HepG2 (cell line): ENCODE data around the gene LRRC42. TPM values are rescaled to one million over a fixed set of nuclear protein-coding genes. Genes with fewer than 3 reads are reported as not detected.

Source experiments
- CCAR2 ChIP-seq: fragments of 200-400 bp; formaldehyde crosslinking; optimal IDR thresholded peaks from 2 replicates; pipeline ENCODE3; 2018; ENCODE audit warnings: low read depth, mild to moderate bottlenecking, low read length, moderate library complexity
- GATAD2A ChIP-seq: IDR thresholded peaks from 2 replicates; pipeline ENCODE4 v1.6.1; 2016
- HNRNPUL1 ChIP-seq: fragments of 200-400 bp; formaldehyde crosslinking; IDR thresholded peaks from 2 replicates; pipeline ENCODE4 v1.6.1; 2017; ENCODE audit warnings: low read depth, mild to moderate bottlenecking, low read length, moderate library complexity
- ISX ChIP-seq: sonication (generic); formaldehyde crosslinking; conservative IDR thresholded peaks from 2 replicates; pipeline ENCODE4 v1.5.0; 2020; ENCODE audit warnings: missing genetic modification reagents
- JUNB ChIP-seq: sonication (generic); formaldehyde crosslinking; IDR thresholded peaks from 2 replicates; pipeline ENCODE4 v1.8.0; 2022; ENCODE audit warnings: missing genetic modification reagents, mild to moderate bottlenecking, borderline replicate concordance
- NCOA2 ChIP-seq: sonication (generic); formaldehyde crosslinking; IDR thresholded peaks from 2 replicates; pipeline ENCODE4 v1.8.0; 2022; ENCODE audit warnings: inconsistent platforms
- NFKB2 ChIP-seq: sonication (generic); formaldehyde crosslinking; IDR thresholded peaks from 2 replicates; pipeline ENCODE4 v1.4.0; 2020; ENCODE audit warnings: missing genetic modification reagents, borderline replicate concordance
- NPAS2 ChIP-seq: sonication (generic); formaldehyde crosslinking; IDR thresholded peaks from 2 replicates; pipeline ENCODE4 v1.8.0; 2022; ENCODE audit warnings: mild to moderate bottlenecking, missing genetic modification reagents, borderline replicate concordance
- SMC3 ChIP-seq: IDR thresholded peaks from 2 replicates; pipeline ENCODE4 v1.6.1; 2011; ENCODE audit warnings: low read length, improper control_type of control experiment
- SPEN ChIP-seq: sonication (generic); formaldehyde crosslinking; IDR thresholded peaks from 2 replicates; pipeline ENCODE4 v1.5.1; 2020; ENCODE audit warnings: low read depth, mild to moderate bottlenecking, missing genetic modification reagents
- TBL1XR1 ChIP-seq: fragments of 150-350 bp; IDR thresholded peaks from 2 replicates; pipeline ENCODE4 v1.6.1; 2014; ENCODE audit warnings: borderline replicate concordance, low read length; ENCODE audit not compliant: partially characterized antibody
- U2AF1 ChIP-seq: fragments of 200-400 bp; formaldehyde crosslinking; optimal IDR thresholded peaks from 2 replicates; pipeline ENCODE3; 2017; ENCODE audit warnings: mild to moderate bottlenecking, low read depth, low read length
- XBP1 ChIP-seq: sonication (generic); formaldehyde crosslinking; IDR thresholded peaks from 2 replicates; pipeline ENCODE4 v1.5.0; 2020; ENCODE audit warnings: missing genetic modification reagents
- ZFY ChIP-seq: sonication (generic); formaldehyde crosslinking; IDR thresholded peaks from 2 replicates; pipeline ENCODE4 v1.4.0; 2020; ENCODE audit warnings: missing genetic modification reagents
- ZKSCAN1 ChIP-seq: fragments of 150-350 bp; IDR thresholded peaks from 2 replicates; pipeline ENCODE4 v1.6.1; 2014; ENCODE audit warnings: low read length
- ZNF124 ChIP-seq: sonication (generic); formaldehyde crosslinking; IDR thresholded peaks from 2 replicates; pipeline ENCODE4 v1.4.0; 2020; ENCODE audit warnings: missing genetic modification reagents
- ZNF207 ChIP-seq: fragments of 450-650 bp; IDR thresholded peaks from 2 replicates; pipeline ENCODE4 v1.6.1; 2016; ENCODE audit warnings: antibody characterized with exemption, borderline replicate concordance
- ZNF292 ChIP-seq: sonication (generic); formaldehyde crosslinking; IDR thresholded peaks from 2 replicates; pipeline ENCODE4 v1.8.1; 2022; ENCODE audit warnings: mild to moderate bottlenecking, low read depth, missing genetic modification reagents, borderline replicate concordance
- ZNF496 ChIP-seq: sonication (generic); formaldehyde crosslinking; IDR thresholded peaks from 2 replicates; pipeline ENCODE4 v1.8.1; 2023; ENCODE audit warnings: mild to moderate bottlenecking, moderate library complexity, missing genetic modification reagents; ENCODE audit not compliant: insufficient replicate concordance
- ZNF567 ChIP-seq: sonication (generic); formaldehyde crosslinking; IDR thresholded peaks from 2 replicates; pipeline ENCODE4 v1.8.1; 2023; ENCODE audit warnings: mild to moderate bottlenecking, missing genetic modification reagents, borderline replicate concordance
- ZNF572 ChIP-seq: sonication (generic); formaldehyde crosslinking; IDR thresholded peaks from 2 replicates; pipeline ENCODE4 v1.5.1; 2020; ENCODE audit warnings: mild to moderate bottlenecking, missing genetic modification reagents
- ZNF83 ChIP-seq: sonication (generic); formaldehyde crosslinking; IDR thresholded peaks from 2 replicates; pipeline ENCODE4 v1.4.0; 2020; ENCODE audit warnings: missing genetic modification reagents, mild to moderate bottlenecking, borderline replicate concordance
- ZSCAN20 ChIP-seq: sonication (generic); formaldehyde crosslinking; IDR thresholded peaks from 2 replicates; pipeline ENCODE4 v1.4.0; 2020; ENCODE audit warnings: missing genetic modification reagents, mild to moderate bottlenecking, borderline replicate concordance
- polyA plus RNA-seq, 8 experiments: library from polyadenylated mRNA; depleted of rRNA in 3 of 8; stranded (reverse) in 7 of 8; unstranded in 1 of 8; fragments of >200 nt; fragmentation: Illumina TruSeq in 4 of 8; extraction: Trizol in 4 of 8; gene quantifications; 2 replicates each; pipeline versions ENCODE4 v1.2.1 to v1.2.3, GENCODE V29; 2011 to 2016; ENCODE audit warnings: low read depth in 4 of 8, missing spikeins in 1 of 8, mixed read lengths in 1 of 8; ENCODE audit not compliant: insufficient read depth in 1 of 8
- total RNA-seq, 5 experiments: library from RNA; depleted of rRNA; stranded (reverse); fragments of >200 nt; fragmentation: Illumina TruSeq; extraction: Trizol; gene quantifications; 2 replicates each; pipeline ENCODE4 v1.2.3, GENCODE V29; 2016; ENCODE audit warnings: low read depth in 1 of 5
- TF ChIP-seq, protein P1 (sequence below): sonication (generic); formaldehyde crosslinking; IDR thresholded peaks from 2 replicates; pipeline ENCODE4 v1.4.0; 2020; ENCODE audit warnings: missing genetic modification reagents
- TF ChIP-seq, protein P2 (sequence below): sonication (generic); formaldehyde crosslinking; IDR thresholded peaks from 2 replicates; pipeline ENCODE4 v1.8.1; 2023; ENCODE audit warnings: mild to moderate bottlenecking, moderate library complexity, missing genetic modification reagents
- TF ChIP-seq, protein P3 (sequence below): IDR thresholded peaks from 2 replicates; pipeline ENCODE4 v1.6.1; 2016

The LRRC42 gene
- total and polyA plus RNA-seq, 2 of the 13 experiments (the other 11 are each of a cell fraction or from before 2014, with no cell fraction given): 30.6 to 43.6 TPM

DNA sequence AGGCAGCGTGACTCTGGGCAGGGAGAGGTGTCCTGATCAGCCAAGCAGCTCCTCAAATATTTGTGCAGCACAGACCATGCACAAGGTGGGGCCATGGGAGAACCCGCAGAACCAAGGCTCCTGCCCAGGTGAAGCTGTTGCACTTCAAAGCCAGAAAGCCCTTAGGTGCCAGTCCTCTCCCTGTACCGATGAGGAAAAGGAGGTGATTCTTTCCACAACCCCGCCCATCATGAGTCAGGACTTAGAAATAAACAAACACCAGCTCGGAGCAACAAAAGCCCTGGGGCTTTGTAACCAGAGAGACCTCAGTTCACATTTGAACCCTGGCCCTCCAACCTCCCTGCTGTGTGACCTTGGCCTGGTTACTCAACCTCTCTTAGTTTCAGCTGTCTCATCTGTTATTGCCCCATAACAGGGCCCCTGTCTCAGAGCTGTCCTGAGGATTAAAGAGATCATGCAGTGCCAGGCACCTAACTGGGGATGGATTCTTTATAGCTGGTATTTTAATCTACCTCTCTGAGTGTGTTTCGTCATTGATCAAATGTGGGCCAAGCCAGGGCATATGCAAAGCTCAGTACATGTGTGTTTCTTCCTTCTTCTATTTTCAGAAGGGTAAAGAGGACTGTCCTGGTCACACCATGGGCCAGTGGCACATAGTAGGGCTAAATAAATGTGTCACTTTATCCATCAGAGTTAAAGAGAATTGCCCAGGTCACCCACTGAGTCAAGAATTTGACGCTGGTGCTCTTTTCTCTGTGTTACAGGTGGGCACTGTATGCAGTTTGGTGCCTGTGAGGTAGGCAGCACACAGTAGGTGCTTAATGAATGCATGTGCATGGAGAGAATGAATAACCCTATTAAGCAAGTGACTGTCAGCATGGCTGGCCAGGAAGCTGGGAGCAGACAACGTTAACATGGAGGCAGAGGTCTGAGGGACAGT lies 70.5 kb downstream of the LRRC42 start (continued):
- TF ChIP-seq NPAS2 (CRISPR knock-in tag) (no peak), ZKSCAN1 (peak; percentile 99), ZSCAN20 (CRISPR knock-in tag) (no peak), SPEN (CRISPR knock-in tag) (no peak), ZNF496 (CRISPR knock-in tag) (no peak), GATAD2A (CRISPR knock-in tag) (peak; percentile 88), ISX (CRISPR knock-in tag) (no peak), HNRNPUL1 (no peak), CCAR2 (peak; percentile 16), ZFY (no peak), TBL1XR1 (no peak), ZNF207 (no peak), ZNF567 (CRISPR knock-in tag) (no peak), NCOA2 (peak; percentile 94), ZNF292 (CRISPR knock-in tag) (0 out of 2 replicates have a peak, but pooled peaks have one; percentile 29), SMC3 (peak; percentile 30; the same call in 1 of the 2 replicates), ZNF124 (CRISPR knock-in tag) (0 out of 2 replicates have a peak, but pooled peaks have one; percentile 38), XBP1 (no peak), NFKB2 (CRISPR knock-in tag) (no peak), ZNF83 (CRISPR knock-in tag) (no peak), JUNB (no peak; the same call in 1 of the 2 replicates), ZNF572 (CRISPR knock-in tag) (no peak), U2AF1 (no peak)
- TF ChIP-seq, protein P1, sequence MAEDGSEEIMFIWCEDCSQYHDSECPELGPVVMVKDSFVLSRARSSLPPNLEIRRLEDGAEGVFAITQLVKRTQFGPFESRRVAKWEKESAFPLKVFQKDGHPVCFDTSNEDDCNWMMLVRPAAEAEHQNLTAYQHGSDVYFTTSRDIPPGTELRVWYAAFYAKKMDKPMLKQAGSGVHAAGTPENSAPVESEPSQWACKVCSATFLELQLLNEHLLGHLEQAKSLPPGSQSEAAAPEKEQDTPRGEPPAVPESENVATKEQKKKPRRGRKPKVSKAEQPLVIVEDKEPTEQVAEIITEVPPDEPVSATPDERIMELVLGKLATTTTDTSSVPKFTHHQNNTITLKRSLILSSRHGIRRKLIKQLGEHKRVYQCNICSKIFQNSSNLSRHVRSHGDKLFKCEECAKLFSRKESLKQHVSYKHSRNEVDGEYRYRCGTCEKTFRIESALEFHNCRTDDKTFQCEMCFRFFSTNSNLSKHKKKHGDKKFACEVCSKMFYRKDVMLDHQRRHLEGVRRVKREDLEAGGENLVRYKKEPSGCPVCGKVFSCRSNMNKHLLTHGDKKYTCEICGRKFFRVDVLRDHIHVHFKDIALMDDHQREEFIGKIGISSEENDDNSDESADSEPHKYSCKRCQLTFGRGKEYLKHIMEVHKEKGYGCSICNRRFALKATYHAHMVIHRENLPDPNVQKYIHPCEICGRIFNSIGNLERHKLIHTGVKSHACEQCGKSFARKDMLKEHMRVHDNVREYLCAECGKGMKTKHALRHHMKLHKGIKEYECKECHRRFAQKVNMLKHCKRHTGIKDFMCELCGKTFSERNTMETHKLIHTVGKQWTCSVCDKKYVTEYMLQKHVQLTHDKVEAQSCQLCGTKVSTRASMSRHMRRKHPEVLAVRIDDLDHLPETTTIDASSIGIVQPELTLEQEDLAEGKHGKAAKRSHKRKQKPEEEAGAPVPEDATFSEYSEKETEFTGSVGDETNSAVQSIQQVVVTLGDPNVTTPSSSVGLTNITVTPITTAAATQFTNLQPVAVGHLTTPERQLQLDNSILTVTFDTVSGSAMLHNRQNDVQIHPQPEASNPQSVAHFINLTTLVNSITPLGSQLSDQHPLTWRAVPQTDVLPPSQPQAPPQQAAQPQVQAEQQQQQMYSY (CRISPR knock-in tag): no peak
- TF ChIP-seq, protein P2, sequence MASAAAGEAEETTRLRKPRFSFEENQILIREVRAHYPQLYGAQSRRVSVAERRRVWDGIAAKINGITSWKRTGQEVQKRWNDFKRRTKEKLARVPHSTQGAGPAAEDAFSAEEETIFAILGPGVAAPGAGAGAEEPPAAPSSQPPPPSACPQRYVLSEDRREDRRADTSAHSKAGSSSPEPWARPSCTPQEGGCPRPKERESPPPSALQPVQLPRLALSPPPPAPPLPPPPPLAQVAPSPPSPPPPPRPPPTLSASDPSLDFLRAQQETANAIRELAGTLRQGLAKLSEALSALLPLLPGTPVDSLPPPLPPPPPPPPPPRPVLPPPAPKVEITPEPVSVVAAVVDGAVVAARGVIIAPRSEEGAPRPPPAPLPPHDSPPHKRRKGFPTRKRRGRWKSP: no peak
- TF ChIP-seq, protein P3, sequence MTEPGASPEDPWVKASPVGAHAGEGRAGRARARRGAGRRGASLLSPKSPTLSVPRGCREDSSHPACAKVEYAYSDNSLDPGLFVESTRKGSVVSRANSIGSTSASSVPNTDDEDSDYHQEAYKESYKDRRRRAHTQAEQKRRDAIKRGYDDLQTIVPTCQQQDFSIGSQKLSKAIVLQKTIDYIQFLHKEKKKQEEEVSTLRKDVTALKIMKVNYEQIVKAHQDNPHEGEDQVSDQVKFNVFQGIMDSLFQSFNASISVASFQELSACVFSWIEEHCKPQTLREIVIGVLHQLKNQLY (CRISPR knock-in tag): no peak
